C4-2B (cell line): ENCODE data around the gene C1orf74.

ENCODE experiments used
- ZFX ChIP-seq: fragments of 450-650 bp; IDR thresholded peaks from 2 replicates; pipeline ENCODE4 v1.6.1; 2017
- TF ChIP-seq, protein P1 (sequence below): fragments of 450-650 bp; conservative IDR thresholded peaks from 2 replicates; pipeline ENCODE4 v1.5.1; 2017; ENCODE audit warnings: mild to moderate bottlenecking

DNA sequence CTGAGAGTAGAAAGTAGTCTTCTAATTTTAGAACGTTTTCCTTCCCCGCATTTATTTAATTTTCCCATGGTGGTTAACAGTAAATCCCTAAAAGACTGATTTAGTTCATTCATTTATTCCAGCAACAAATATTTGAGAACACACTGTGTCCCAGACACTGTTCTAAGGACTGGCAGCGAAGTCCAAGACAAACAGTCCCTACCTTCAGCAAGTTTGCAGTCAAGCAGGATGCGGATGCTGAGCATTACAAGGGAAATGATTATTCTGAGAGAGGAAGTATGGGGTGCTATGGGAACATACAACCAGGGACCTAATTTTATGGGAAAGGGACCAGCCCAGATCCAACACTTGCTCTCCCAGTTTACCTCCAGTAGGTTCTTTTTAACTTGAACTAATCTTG, 1.2 kb upstream of the C1orf74 start:
- TF ChIP-seq, protein P1, sequence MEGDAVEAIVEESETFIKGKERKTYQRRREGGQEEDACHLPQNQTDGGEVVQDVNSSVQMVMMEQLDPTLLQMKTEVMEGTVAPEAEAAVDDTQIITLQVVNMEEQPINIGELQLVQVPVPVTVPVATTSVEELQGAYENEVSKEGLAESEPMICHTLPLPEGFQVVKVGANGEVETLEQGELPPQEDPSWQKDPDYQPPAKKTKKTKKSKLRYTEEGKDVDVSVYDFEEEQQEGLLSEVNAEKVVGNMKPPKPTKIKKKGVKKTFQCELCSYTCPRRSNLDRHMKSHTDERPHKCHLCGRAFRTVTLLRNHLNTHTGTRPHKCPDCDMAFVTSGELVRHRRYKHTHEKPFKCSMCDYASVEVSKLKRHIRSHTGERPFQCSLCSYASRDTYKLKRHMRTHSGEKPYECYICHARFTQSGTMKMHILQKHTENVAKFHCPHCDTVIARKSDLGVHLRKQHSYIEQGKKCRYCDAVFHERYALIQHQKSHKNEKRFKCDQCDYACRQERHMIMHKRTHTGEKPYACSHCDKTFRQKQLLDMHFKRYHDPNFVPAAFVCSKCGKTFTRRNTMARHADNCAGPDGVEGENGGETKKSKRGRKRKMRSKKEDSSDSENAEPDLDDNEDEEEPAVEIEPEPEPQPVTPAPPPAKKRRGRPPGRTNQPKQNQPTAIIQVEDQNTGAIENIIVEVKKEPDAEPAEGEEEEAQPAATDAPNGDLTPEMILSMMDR = no peak
- TF ChIP-seq ZFX = no peak
